IPS-18a (cell line): ENCODE measurements around the gene ANKFY1.
A peak's percentile ranks its signal among the peaks of the same experiment; 100 is the strongest.

ENCODE experiments used
- H3K27ac ChIP-seq: one replicate; pipeline ENCODE4 v1.5.1; 2013; ENCODE audit warnings: low read length
- H3K27me3 ChIP-seq: one replicate; pipeline ENCODE4 v1.6.1; 2013; ENCODE audit warnings: mild to moderate bottlenecking, low read length; ENCODE audit not compliant: control insufficient read depth, insufficient read depth
- H3K36me3 ChIP-seq: one replicate; pipeline ENCODE4 v1.6.1; 2013; ENCODE audit warnings: low read depth, low read length; ENCODE audit not compliant: control insufficient read depth
- H3K4me1 ChIP-seq: one replicate; pipeline ENCODE4 v1.6.1; 2013; ENCODE audit warnings: low read depth, low read length; ENCODE audit not compliant: control insufficient read depth
- H3K4me3 ChIP-seq: one replicate; pipeline ENCODE4 v1.5.1; 2013; ENCODE audit warnings: low read length
- H3K9ac ChIP-seq: one replicate; pipeline ENCODE4 v1.6.1; 2013; ENCODE audit warnings: mild to moderate bottlenecking, low read length, moderate library complexity
- H3K9me3 ChIP-seq: one replicate; pipeline ENCODE4 v1.6.1; 2013; ENCODE audit warnings: low read depth, low read length; ENCODE audit not compliant: control insufficient read depth

The ANKFY1 gene

GRCh38 chr17:4124999-4125398 is 138.8 kb downstream of the ANKFY1 start:
- Histone ChIP-seq H3K27ac (no peak overlapping the region), H3K27me3 (no peaks in the 10 kb centered on the region), H3K9me3 (no peaks in the 10 kb centered on the region), H3K4me1 (peaks cover 8% of the 10 kb centered on the region), H3K9ac (peak overlapping the region; percentile 31), H3K4me3 (no peak overlapping the region), H3K36me3 (peaks cover 16% of the 10 kb centered on the region)

DNA sequence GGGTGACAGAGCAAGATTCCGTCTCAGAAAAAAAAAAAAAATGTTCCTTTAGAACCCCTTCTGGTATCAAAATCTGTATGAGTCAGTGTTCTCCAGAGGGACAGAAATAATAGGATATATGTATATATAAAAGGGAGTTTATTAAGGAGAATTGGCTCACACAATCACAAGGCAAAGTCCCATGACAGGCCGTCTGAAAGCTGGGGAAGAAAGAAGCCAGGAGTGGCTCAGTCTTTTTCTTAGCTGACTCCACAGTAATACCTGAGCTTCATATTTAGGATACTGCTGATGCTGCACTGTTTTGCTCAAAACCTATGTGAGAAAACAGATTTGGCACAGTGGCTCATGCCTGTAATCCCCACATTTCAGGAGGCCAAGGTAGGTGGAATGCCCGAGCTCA is 143.4 kb downstream of the ANKFY1 start:
- Histone ChIP-seq H3K9me3 (no peaks in the 10 kb centered on the region), H3K4me3 (no peak overlapping the region), H3K27me3 (no peaks in the 10 kb centered on the region), H3K36me3 (peaks cover 20% of the 10 kb centered on the region), H3K27ac (no peak overlapping the region), H3K4me1 (peaks cover 6% of the 10 kb centered on the region), H3K9ac (no peak overlapping the region)

GRCh38 chr17:4119299-4119698 is 144.5 kb downstream of the ANKFY1 start:
- Histone ChIP-seq H3K36me3 (peaks cover 25% of the 10 kb centered on the region), H3K27me3 (no peaks in the 10 kb centered on the region), H3K27ac (no peak overlapping the region), H3K4me3 (no peak overlapping the region), H3K4me1 (no peaks in the 10 kb centered on the region), H3K9me3 (no peaks in the 10 kb centered on the region), H3K9ac (no peak overlapping the region)

- Histone ChIP-seq H3K36me3 (peaks cover 18% of the 10 kb centered on the region), H3K9me3 (no peaks in the 10 kb centered on the region), H3K4me1 (no peaks in the 10 kb centered on the region), H3K4me3 (no peak overlapping the region), H3K9ac (no peak overlapping the region), H3K27ac (no peak overlapping the region), H3K27me3 (no peaks in the 10 kb centered on the region)
Measured at GRCh38 chr17:4118015-4118743, 145.6 kb downstream of the ANKFY1 start.

DNA sequence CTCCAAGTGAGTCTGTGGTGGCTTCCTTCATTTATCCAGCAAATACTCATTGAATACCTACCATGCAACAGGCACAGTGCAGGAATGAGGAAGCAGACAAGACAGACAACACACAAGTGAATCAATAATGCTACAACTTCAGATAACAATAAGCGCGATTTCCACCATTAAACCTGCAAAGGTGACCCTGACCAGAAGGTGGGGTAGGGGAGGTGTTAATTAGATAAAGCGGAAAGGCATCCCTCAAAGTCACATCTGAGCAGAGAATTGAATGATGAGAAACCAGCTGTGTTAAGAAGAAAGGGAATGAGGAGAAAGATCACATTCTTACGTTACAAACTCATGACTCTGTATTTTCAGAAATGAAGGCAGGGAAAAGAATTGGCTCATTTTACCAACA is 147.3 kb downstream of the ANKFY1 start:
- Histone ChIP-seq H3K9ac (no peak overlapping the region), H3K36me3 (peaks cover 18% of the 10 kb centered on the region), H3K4me1 (no peaks in the 10 kb centered on the region), H3K27me3 (no peaks in the 10 kb centered on the region), H3K4me3 (no peak overlapping the region), H3K27ac (no peak overlapping the region), H3K9me3 (no peaks in the 10 kb centered on the region)
